B cell (primary cell): ENCODE data around the gene REM2.

ENCODE experiments used
- CTCF ChIP-seq: fragments of 200-600 bp; IDR thresholded peaks from one replicate; pipeline ENCODE4 v1.8.0; 2022; ENCODE audit warnings: antibody characterized with exemption, mild to moderate bottlenecking
- EZH2 ChIP-seq: IDR thresholded peaks from 2 replicates; pipeline ENCODE4 v1.6.1; 2012; ENCODE audit warnings: borderline replicate concordance, low read depth, mild to moderate bottlenecking, moderate library complexity, low read length; ENCODE audit not compliant: insufficient read depth, poor library complexity, severe bottlenecking

DNA sequence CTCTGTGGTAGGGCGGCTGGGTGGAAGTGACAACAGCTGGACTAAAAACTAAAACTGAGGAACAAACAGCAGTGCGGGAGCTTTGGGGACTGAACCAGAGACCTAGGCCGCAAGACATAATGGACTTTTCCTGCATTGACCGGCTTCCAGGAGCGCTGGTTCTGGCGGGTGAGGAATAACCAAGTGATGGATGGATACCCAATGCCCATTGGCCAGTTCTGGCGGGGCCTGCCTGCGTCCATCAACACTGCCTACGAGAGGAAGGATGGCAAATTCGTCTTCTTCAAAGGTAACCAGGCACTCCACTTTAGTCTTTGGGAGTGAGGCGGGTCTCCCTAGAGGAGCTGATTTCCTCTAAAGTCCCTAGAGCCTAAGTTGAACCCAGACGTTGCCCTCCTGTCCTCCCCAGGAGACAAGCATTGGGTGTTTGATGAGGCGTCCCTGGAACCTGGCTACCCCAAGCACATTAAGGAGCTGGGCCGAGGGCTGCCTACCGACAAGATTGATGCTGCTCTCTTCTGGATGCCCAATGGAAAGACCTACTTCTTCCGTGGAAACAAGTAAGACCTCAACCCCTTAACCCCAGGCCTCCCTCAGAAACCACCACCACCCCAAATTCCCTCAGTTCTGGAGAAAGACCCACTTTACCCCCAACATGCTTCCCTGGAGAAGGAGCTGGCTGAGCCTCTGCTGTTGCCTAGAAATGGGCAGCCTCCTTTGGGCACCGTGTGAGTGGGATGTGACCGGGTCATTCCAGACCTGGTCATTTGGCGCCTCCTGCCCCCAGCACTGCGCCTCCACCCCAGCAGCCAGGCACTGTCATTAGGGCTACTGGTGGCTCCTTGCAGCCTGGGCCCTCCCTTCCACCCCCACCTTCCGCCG, 38.6 kb upstream of the REM2 start:
- TF ChIP-seq CTCF (no peak), EZH2 (no peak)
